NCI-H526 treated with DMSO at 0.1 percent for 48 hours (cell line): ENCODE results near the gene SOX18.
A peak's percentile ranks its signal among the peaks of the same experiment; 100 is the strongest.
"Not testable (repeated sequence)": the region's sequence is repeated elsewhere in the genome, so short reads cannot be mapped to it uniquely, and the experiment has no call there.

ENCODE experiments used
- DNase-seq: peaks from one replicate; lab custom pipeline; 2025; lab: John Stamatoyannopoulos, UW

SOX18 gene

DNA sequence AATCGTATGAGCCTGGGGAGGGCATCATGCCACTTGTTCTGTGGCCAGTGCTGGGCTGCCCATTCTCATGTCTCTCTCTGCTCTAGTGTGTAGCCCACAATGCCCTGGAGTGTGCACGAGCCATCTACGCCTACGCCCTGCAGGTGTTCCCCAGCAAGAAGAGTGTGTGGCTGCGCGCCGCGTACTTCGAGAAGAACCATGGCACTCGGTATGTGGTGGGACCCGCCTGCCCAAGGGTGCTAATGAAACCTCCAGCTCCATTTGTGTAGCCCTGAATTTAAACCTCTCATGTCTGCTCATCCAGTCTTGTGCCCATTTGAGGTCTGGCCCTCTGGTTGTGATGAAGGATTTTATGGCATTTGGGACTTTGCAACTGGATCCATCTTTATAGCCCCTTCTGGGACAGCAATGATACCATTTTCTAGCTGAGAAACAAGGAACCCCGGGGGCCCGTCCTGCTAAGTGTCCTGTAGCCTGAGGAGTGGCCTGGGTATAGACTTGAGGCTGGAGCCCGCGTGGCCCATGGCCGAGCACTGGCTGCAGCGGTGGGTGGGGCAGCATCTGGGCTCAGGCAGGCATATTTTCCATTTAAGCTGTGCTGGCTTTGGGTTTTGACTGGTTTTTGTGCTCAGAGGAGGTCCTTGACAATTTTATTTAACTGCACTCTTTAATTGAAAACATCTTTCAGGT lies 26.6 kb downstream of the SOX18 start:
- no peak for DNase-seq

DNA sequence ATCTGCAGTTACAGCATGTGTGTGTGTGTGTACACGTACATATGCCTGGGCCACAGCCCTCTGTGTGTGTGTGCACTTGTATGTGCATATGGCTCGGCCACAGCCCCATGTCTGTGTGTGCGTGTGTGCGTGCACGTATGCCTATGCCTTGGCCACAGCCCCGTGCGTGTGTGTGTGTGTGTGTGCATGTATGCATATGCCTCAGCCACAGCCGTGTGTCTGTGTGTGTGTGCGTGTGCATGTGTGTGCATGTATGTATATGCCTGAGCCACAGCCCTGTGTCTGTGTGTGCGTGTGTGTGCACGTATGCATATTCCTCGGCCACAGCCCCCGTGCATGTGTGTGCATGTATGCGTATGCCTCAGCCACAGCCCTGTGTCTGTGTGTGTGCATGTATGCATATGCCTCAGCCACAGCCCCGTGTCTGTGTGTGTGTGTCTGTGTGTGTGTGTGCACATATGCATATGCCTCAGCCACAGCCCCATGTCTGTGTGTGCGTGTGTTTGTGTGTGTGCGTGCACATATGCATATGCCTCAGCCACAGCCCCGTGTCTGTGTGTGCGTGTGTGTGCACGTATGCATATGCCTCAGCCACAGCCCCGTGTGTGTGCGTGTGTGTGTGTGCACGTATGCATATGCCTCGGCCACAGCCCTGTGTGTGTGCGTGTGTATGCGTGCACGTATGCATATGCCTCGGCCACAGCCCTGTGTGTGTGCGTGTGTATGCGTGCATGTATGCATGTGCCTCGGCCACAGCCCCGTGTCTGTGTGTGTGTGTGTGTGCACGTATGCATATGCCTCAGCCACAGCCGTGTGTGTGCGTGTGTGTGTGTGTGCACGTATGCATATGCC lies 28.1 kb downstream of the SOX18 start:
- no peak for DNase-seq

DNA sequence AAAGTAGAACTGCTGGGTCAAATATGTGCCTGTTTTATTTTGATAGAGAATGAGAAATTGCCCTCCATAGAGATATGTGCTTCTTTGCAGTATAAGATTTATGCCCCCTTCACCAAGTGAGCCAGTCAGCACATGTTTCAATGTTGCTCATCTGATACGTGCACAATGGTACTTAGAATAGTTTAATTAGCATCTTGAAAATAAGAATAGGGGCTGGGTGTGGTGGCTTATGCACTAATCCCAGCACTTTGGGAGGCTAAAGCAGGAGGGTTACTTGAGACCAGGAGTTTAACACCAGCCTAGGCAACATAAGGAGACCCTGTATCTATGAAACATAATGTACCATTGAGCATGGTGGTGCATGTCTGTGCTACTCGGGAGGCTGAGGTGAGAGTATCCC lies 33.8 kb downstream of the SOX18 start:
- no peak for DNase-seq

DNA sequence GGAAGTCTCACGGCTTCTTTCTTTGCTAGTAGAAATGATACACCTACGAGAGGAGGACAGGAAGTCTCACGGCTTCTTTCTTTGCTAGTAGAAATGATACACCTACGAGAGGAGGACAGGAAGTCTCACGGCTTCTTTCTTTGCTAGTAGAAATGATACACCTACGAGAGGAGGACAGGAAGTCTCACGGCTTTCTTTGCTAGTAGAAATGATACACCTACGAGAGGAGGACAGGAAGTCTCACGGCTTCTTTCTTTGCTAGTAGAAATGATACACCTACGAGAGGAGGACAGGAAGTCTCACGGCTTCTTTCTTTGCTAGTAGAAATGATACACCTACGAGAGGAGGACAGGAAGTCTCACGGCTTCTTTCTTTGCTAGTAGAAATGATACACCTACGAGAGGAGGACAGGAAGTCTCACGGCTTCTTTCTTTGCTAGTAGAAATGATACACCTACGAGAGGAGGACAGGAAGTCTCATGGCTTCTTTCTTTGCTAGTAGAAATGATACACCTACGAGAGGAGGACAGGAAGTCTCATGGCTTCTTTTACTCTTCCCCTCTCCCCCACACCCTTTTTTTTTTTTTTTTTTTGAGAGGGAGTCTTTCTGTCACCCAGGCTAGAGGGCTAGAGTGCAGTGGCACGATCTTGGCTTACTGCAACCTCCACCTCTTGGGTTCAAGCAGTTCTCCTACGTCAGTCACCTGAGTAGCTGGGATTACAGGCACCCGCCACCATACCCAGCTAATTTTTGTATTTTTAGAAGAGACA lies 36.9 kb downstream of the SOX18 start:
- DNase-seq, result not testable (repeated sequence)

DNA sequence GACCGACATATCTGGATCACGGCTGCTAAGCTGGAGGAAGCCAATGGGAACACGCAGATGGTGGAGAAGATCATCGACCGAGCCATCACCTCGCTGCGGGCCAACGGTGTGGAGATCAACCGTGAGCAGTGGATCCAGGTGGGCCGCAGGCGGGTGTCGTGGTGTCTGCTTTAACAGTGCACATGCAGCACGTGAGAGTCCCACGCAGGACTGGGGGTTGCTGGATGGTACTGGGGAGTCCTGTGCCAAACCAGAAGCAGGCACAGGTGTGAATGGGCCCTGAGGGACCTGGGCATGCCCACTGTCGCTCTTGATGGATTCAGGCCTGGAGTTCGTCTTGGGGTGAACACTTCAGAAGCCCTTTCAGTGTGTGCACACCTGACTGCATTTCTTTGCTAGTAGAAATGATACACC lies 38.1 kb downstream of the SOX18 start:
- no peak for DNase-seq

DNA sequence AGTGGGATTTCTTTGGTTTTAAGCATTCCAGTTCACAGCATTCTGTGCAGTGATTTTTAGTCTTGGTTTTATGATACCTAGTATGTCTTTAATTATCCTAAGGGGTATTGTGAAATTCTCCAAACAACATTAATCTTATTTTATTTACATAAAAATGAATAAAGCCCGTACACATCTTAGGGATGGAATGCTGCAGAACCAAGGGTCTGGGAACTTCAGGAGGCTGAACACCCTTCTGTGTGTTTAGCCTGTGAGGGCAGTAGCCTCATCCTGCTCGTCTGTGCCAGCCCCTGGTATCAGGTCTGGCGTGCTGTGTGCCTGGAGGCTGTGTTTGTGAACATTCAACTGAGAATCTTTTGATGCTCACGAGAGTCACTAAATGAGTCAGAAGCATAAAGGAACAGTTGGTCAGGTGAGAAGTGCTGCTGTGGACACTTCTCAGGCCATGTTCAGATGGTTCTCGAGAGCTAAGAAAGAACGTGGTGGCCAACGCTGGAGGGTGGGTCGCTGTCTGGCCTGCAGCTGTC lies 38.7 kb downstream of the SOX18 start:
- DNase-seq, result no peak

DNA sequence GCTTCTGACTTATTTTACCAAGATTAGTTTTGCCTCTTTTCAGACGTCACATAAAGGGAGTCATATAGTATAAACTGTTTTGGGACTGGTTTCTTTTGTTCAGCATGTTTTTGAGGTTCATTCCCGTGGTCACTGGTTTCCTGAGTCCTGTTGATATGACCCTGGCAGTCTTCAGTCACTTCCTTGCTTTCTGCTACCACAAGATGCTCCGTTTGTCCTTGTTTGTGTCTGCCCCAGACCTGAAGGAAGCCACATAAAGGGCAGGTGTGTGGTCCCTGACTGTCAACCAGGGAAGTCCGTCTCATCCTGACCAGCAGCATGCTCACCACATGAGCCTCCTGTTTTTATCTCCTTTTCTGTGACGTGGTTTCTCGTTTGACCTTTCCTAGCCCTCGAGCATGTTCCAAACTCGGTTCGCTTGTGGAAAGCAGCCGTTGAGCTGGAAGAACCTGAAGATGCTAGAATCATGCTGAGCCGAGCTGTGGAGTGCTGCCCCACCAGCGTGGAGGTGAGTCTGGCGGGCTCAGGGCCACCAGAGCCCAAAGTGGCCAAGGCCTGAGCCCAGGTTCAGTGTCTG lies 39.5 kb downstream of the SOX18 start:
- no peak for DNase-seq

DNA sequence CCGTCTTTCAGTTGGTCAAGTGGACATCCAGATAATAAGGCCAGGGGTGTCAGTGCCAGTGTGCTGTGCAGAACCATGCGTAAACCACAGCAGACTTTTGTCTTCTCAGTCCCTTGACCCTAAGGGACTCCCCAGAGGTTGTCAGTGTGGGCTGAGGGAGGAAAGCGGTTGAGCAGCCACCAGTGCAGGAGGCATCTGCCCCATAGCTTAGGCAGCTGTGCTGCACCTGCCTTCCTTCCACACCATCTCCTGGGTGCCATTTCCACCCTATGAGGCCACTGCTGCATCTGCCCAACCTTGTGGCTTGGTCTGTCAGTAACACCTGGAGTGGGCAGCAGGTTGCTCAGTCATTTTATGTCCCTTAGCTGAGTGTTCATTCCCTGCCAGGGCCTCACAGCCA lies 42.5 kb downstream of the SOX18 start:
- DNase-seq, result no peak

DNA sequence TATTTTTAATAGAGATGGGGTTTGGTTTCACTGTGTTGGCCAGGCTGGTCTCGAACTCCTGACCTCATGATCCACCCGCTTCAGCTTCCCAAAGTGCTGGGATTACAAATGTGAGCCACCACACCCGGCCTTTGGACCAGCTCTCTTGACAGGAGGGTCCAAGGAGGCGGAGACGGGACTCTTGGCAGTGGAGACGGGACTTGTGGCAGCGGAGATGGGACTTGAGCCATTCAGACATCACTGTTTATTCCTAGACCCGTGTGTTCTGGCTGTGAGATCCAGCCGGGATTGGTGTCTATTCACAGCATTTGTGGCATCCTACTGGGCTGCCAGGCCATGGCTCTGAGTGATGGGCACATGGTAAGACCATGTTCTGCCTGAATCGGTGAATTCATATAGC lies 42.9 kb downstream of the SOX18 start:
- DNase-seq, result no peak

DNA sequence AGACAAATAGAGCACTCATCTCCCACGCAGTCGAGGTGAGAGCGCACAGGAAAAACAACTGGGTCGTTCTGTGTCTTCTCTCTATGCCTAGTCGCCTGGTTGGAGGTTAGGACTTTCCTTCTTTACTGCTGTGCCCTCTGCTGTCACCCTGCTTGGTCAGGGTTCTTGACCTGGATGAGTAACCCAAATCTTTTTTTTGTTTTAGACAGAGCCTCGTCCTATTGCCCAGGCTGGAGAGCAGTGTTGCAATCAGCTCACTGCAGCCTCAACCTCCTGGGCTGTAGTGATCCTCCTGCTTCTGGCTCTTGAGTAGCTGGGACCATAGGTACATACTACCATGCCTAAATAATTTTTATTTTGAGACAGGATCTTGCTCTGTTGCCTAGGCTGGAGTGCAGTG lies 44.0 kb downstream of the SOX18 start:
- no peak for DNase-seq

DNA sequence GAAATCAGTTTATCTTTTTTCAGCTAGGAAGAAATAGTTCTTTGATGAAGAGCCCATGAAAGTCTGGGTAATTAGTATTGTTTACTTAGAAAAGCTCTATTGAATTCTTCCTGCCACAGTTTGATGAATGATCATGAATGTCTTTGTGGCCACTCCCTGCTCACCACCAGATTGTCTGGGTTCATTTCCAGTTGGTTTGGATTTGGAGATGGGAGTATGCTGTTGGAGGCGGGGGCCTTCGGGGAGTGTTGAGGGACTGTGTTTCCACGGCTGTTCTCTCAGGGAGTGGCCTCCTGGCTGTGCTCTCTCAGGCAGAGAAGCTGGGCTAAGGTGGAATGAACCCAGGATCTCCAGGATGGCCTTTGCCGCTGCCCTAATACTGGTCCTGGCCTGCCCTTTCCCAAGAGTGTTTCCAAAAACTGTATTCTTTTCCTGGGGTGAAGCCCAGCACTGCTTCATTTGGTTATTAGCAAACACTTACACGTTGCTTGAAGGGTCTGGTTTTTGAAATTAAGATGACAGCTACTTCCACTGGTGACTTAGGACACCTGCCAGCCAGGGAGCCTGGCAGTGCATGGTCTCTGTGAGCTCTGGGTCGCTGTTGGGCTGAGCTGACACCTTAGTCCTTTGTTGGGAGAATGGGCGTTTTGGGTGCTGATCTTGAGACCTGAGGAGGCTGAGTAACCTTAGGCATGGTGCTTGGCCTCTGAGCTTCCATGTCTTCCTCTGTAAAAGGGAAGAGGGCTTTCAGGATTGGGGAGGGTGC lies 45.3 kb downstream of the SOX18 start:
- peak; percentile 8 for DNase-seq

DNA sequence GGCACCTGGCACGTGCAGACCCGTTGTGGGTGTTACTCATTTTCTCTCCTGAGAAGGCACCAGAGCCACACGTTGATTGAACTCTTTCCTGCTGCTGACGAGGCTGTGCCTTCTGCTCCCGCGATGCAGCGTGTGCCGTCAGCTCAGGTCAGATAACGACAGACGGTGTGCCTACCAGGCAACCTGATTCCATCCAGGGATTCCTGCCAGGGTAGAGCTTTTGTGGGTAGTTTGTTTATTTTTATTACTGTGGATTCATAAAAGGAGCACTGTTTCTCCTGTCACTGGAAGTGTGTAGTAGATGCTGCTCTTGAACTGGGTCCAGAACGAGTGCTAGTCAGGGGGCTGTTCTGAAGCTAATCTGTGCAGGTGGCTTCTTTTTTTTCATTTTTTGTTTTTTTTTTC lies 47.8 kb downstream of the SOX18 start:
- no peak for DNase-seq

DNA sequence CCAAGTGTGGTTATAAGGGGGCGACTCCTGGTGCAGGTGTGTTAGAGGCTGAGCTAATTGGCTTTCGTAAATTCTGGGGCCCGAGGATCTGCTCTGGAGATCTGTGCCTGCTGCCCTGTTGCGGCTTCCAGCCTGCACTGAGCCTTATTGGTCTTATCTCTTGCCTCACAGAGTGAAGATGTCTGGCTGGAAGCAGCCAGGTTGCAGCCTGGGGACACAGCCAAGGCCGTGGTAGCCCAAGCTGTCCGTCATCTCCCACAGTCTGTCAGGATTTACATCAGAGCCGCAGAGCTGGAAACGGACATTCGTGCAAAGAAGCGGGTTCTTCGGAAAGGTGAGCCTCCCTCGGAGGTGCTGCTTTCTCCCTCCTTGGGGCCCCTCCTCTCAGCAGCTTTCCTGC lies 48.5 kb downstream of the SOX18 start:
- DNase-seq, result no peak
